DMS153 (cell line): ENCODE data around the gene SEPTIN11.
"Not testable (repeated sequence)": the region's sequence is repeated elsewhere in the genome, so short reads cannot be mapped to it uniquely, and the experiment has no call there.

ENCODE experiments used
- DNase-seq: peaks from one replicate; lab custom pipeline; 2025; lab: John Stamatoyannopoulos, UW

The SEPTIN11 gene

DNA sequence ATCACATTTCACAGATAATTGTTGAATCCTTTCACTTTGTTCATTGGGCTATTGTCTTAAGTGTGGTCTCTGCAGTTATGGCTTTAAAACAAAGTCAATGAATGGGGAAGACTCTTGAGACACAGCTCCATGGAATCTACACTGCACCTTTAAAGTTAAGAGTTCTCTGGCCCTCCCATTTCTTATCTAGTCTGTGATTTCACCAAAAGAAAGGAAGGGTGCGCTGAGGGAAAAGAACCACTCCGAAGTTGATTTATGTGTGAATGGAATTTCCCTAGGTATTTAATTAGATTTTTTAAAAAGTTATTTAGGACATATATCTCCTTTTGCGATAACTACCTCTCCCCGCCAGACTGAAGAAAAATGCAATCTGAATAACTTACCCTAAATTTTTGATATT lies 2.5 kb downstream of the SEPTIN11 start:
- no peak for DNase-seq

DNA sequence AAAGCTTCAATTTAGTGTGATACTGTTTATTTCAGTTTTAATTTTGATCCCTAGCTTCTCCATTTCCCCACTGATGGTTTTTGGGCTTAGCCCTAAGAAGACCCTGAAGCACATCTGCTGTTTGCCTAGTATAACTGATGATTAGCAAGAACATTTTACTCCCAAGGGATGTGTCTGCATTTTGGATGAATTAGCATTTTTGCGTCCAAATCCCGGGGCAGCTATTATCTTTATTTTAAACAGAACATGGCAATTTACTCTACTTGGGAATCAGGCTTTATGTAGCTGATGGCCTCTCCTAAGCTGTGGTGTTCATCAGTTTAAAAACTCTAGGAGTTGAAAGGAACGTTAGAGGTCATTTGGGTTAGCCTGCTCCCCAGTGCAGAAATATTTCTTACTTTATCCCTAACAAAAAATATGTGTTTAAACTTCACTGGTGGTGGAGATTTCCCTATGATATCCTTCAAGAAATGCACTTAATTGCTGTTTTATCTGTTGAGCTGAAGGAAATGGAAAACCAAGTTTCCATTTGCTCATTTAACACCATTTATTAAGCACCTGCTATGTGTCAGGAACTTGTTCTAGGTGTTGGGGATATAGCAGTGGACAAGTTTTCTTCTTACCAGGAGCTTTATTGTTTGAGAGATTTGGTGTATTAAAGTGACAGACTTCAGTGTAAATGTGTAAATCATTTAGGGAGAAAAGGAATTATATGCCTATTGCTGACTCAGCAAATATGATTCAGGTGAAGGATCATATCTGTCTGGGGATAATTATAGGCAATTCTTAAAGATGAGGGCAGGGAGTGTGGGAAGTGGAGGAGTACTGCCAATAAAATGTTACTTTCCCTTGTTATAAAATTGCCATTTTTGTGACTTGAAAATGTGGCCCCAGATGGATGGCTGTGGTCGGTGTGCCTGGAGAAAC lies 3.4 kb downstream of the SEPTIN11 start:
- no peak for DNase-seq

DNA sequence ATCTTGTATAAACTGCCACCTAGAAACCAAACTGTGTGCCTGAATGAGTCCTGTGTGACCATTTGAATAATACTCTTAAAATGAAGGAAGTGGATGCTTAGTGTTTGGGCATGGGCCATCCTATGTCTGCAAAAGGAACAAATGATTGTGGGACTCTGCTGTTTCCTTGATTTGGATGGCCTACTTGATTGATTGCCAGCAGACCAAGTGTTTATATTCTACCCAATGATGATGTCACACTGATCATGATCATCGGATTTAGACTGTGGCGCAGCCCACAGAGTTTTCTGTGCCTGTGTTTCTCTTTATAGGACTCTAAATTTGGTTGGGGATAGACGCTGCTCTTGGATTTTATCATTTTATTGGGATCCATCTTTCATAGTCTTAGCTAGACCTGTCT lies 4.4 kb downstream of the SEPTIN11 start:
- no peak for DNase-seq

DNA sequence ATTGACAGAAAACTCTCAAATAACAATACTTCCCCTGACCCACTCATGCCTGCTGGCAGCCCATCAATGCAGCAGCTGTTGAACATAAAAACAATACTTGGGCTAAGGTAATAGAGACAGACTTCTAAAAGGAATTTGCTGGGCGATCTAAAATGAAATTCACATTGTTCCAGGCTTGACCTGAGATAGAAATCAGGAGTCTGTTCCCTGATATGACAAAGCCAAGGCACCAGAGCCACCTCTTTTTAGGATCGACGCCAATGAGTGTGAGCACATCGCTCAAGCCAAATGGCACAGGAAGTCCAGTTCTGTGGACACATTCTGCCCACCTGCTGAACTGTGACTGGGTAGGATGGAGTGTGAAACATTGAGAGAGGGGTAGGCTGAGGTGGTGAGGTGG lies 4.9 kb downstream of the SEPTIN11 start:
- DNase-seq: no peak

DNA sequence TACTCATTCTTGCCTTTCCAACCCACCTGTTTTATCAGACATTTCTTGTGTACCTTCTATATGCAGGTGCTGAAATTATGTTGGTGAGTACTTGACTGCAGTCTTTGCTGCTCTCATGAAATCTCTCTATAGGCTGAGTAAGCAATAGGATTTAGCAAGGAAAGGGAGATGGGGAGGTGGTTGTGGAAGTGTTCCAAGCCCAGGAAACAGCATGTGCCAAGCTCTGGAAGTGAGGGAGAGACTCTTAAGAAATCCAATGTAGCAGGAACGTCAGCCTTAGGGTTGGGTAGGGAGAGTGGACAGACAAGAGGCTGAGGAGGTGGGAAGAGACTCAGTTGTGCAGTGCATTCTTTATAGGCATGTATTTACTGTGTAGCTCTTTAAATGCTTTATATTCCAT lies 5.6 kb downstream of the SEPTIN11 start:
- no peak for DNase-seq

DNA sequence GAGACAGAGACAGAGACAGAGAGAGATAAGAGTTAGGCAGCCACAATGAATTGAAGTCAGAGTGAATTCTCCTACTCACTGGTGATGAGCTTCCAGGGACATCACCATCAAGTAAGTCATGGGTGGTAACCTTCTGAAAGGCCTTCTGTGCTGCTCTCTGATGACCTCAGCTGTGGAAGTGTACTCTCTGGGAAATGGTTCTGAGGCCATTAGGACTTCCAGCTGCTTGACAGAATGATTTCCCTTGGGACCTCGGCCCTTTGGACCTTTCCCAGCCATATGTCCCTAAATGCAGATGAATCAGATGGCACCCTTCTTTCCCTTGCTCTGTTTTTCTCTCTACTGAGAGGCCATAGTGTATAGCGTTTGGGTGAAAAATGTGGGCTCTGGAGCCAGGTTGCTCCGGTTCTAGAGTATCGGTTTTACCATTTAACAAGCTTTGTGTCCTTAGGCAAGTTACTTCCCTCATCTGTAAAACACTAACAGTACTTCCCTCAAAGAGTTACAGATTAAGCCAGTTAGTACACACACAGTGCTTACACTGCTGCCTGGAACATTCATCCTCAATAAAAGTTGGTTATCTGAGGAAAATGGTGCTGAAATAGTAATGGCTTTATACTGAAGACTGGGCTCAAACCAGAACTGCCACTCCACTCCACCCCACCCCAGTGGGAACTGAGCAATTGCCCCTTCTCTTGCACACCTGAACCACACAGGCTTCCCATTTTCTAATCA lies 7.6 kb downstream of the SEPTIN11 start:
- DNase-seq: no peak

DNA sequence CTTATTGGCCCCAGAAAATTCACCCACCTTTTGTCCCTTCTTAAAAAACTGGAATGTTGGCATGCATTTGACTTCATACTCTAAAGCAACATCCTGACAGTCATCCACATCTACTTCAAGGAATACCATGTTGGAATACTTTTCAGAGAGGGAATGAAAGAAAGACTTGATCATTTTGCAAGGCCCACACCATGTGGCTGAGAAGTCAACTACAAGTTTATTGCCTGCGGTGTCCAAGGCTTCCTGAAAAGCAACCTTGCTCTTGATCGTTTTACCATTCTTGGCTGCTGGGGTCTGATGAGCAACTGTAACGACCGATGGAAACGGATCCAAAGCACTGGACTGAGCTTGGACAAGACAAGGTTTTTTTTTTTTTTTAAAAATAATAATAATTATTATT lies 9.3 kb downstream of the SEPTIN11 start:
- DNase-seq: no peak

DNA sequence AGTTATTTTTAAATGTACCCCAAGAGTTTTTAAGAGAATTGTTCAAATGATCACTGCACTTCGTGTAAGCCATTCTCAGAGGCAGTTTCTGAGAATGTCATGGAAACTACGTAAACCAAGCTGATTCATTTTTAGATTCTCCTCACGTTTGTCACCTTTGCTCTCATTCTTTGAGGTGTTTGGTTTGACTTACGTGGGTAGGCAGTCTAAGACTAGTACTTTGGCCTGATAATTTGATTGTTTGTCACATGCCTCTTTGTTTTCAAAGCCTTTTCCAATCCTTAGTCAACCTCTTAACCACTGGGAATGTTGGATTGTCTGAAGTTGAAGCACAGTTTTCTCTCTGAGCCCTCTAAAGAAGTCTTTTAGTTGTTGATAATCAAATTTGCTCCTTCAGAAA lies 10.5 kb downstream of the SEPTIN11 start:
- DNase-seq: no peak

DNA sequence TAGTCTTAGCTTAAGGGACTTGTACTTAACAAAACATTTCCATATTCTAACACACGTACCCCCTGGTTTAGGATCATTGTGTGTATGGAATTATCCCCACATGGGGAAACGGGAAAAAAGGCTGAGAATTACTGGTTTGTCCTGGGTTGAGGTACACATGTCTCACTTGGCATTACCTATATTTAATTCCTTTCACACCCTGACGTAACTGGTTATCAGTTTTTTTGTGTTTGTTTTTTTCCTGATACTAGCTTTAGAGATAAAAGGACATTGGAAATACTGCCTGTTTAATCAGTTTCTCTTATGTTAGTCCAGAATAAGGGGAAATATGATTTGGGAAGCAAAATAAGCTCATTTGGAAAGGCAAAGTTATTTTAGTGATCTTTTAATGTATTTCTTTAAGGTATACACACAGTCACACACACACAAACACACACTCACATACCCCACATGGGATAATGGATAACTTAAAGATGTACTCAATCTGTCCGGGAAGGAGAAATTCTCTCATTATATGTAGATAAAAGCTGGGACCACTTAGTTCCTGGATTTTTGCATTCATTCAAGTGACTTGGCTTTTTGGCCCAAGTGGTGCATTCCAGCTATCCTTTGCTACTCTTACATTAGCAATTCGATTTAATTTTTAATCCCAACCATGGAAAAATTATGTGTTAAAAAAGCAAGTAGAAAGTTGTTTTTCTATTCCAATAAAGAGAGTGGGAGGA lies 13.0 kb downstream of the SEPTIN11 start:
- no peak for DNase-seq

DNA sequence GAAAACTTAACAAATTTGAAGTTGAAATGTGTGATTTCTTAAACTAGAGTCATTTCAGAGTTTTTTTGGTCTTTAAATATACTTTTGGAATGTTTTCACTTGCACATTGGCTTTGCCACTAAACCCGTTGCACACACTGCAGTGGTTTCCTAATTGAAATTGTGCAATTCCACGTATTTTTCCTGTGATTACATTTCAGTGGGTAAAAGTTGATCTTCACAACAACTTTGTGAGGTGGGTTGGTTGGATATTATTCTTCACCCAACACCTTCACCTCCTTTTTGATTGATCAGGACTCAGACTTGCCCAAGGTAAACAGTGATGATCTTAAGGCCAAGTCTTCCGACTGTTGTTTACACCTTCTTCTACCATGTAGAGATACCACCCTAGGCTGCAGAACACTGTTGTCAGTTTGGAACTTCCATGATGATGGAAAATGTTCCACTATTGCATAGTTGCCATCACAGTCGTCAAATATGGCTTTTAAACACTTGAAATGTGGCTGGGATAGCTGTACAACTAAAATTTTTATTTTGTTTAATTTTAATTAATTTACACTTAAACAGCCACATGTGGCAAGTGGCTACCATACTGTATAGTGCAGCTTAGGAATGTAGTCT lies 13.7 kb downstream of the SEPTIN11 start:
- DNase-seq: no peak

DNA sequence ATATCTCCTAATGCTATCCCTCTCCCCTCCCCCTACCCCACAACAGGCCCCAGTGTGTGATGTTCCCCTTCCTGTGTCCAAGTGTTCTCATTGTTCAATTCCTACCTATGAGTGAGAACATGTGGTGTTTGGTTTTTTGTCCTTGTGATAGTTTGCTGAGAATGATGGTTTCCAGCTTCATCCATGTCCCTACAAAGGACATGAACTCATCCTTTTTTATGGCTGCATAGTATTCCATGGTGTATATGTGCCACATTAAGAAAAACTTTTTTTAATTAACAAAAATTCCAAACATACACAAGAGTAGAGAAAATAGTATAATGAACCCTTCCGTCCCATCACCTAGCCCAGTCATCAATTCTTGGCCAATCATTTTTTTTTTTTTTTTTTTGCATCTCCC lies 14.4 kb downstream of the SEPTIN11 start:
- DNase-seq: not testable (repeated sequence)

DNA sequence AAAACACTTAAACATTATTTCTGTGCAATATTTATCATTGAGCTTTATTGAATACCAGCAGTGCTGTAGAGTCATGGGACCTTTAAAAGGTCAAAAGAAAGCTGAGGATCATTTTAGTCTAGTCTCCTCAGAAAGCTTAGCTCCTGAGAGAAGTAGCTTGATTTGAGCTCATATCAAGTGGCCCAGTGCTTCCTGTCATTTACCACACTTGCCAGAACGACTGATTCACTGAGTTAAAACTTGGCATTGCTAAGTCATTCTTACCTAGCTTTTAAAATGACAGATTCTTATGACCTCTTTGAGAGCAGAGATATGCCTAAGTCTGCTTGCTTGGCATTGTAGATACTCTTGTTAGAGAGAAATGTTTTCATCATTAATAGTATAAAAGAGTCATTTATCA lies 15.2 kb downstream of the SEPTIN11 start:
- no peak for DNase-seq

DNA sequence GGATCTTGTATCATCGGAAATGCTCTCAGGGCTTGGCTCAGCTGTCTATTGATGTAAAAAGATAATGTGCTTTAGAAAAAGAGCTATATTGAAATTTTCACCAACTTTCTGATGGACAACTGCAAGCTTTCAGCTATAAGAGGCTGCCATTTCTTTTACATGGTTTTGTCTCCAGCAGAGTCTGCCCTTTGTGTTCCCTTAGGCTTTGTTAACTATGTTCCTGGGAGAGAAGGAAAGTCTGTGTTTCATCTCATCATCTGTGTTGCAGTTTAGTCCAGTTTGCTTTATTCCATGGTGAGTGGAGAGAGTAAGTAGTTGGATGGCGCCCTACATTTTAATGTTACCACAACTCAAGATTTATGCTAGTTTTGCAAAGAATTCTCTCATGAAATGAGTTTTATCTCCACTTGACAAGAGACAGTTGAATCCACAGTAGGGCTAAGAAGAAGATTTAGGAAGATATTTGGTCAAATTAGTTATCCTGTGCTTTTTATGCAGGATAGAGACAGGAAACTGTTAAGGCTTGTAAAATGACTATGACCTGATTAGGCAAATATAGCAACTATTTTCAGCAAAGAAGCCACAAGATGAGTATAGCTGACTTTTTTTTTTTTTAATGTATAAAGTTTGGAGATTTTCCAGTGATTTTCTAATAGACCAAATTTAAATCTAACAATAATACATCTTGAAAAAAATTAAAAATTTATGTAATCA lies 16.5 kb downstream of the SEPTIN11 start:
- DNase-seq: no peak

DNA sequence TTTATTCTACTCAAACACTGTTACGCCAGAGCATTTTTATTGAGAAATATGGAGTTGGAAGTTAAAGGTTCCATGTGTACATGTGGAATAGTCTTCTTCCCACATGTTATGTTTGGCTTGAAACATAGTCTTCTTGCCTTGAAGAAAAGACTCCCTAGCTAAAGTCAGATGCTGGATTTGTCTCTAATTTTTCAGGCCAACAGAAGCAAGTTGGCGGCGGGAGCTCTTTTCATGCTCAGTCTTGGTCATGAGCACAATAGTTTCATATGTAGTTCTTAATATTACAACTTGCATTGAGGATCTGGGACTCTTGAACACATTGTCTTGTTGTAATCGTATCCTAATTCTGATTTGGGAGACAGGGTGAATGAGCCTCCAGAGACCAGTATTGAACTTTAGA lies 19.4 kb downstream of the SEPTIN11 start:
- no peak for DNase-seq

DNA sequence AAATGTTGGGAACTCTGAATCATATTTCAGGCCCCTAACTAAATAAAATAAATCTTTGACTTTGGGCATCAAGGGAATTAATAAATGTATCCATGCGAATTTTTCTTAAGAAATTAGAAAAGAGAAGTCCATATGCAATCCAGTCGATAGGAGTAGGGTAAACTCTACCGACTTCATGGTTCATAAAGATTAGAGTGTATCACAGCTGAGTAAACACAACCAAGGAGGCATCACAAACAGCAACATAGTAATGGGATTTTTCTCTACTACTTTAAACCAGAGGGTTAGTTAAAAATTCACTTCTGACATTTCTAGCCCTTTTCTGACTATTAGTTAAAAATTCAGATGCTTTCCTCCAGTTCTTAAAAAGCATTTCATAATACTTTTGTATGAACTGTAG lies 19.9 kb downstream of the SEPTIN11 start:
- no peak for DNase-seq

DNA sequence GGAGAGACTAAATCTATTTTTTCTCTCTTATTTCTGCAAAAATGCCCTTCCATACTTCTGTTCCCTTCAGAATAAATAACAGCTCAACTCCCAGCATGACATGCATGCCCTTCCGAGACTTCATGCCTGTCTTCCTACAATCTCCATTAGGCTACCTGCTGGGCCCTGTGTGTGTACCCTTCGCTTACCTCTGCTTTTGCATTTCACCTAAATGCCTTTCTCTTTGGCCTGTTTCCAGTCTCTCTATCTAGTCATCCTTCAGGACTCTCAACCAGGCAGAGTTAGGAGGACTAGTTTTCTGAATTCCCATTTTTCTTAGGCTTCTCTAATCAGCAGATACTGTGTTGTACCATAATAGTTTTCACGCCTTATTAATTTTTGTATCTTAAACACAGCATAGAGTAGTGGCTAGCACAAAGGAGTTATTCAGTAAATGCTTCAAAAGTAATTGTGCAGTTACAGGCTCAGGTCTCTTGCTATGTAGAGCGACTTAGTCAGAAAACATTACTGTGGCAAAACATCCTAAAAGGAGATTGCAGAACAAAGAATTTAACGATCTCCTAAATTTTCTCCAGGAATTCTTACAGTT lies 20.5 kb downstream of the SEPTIN11 start:
- no peak for DNase-seq

DNA sequence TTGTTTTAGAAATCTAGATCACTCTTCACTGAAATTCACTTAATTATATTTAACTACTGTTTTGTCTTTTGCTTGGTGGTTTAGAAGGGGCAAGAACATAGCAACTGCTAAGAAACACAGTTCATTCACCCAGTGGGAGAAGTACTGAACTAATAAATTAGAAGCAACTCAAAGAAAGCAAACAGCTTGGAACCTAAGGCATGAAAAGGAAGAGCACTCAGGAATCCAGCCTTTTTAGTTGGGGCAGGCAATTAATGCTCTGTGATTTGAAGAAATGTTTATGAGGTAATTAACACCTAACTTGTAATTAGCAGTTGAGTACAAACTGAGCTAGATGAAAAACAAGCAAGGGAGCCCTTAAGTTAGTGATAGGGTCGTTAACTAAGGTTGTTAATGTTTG lies 22.8 kb downstream of the SEPTIN11 start:
- DNase-seq: no peak

DNA sequence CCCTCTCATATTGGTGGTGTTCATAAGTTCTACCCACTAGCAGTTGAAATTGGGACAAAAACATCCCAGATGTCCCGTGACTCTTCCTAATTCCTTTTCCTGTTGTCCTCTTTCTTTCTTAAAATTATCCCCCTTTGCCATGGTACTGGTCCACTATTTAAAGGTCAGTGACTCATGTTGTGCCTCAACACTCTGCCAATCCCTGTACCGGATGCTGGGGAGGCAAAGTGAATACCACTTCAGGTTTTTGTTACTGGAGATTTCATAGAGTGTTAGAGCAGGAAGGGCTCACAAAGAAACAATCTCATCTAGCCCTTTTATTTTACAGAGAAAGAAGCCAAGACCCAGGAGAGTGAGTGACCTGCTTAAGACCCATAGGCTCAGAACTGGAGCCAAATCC lies 24.6 kb downstream of the SEPTIN11 start:
- DNase-seq: no peak

DNA sequence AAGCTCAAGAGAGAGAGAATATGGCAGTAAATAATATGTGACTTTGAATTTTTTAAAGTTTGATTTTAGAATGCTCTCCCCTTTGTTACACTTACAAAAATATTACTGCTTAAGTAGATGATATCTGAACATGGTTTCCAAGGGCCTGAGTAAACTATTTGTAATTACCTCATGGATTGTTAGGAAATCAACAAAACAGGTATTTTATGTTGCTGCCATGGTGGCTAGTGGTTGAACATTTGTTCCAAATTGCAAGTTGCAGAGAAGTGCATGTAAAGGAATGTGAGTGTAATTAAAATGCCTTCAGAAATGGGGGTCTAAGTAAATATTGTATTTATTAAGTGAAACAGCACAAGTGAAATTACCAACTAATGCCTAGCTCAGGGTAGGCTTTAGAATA lies 27.6 kb downstream of the SEPTIN11 start:
- no peak for DNase-seq

DNA sequence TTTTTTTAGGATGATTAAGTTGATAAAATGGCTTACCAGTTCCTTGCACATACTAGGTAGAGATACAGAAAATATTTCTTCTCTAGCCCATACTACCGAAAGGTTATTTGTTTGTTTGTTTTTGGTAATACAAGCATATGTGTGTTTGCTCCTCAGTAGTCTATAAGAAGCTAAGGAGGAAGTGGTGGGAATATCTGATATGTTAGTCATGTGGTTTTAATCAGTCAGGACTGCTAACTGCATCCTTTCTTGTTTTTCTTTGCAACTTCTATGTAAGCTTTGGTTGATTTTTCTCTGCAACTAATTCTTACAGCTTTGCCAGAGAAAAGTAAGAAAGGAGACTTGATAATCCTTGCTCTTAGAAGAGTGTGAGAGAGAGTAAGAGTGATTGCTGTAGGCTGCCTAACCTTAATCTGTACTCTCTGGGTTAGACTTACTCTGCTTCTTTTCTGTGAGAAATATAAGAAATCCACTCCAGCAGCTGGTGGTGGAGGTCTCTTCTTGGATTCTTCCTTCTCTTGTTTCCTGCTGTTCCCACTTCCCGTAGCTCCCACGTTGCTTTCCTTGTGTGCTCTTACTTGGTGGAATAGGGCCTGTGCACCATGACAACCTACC lies 28.3 kb downstream of the SEPTIN11 start:
- DNase-seq: no peak

DNA sequence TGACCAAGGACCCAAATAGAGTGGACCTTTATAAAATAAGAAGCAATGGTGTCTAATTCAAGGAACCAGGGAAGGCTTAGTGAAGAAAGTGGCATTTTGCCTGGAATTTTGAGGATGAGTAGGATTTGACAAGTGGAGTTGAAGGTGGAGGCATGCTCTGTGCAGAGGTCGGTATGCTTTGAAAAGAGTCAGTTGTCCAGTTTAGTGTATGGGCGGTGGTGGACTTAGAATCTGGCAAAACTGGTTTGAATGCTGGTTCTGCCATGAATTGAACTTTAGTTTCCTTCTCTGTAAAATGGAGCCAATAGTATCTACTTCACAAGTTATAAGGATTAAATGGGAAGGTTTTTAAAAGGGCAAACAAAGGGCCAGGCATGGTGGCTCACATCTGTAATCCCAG lies 29.7 kb downstream of the SEPTIN11 start:
- DNase-seq: no peak
